Dedifferentiated amniotic fluid mesenchymal stem cell (primary cell): ENCODE measurements around the gene MED29.

ENCODE experiments used
- DNase-seq: peaks from one replicate; pipeline ENCODE4 v3.0.0-alpha.2; 2016; ENCODE audit errors: extremely low spot score

The MED29 gene

DNA sequence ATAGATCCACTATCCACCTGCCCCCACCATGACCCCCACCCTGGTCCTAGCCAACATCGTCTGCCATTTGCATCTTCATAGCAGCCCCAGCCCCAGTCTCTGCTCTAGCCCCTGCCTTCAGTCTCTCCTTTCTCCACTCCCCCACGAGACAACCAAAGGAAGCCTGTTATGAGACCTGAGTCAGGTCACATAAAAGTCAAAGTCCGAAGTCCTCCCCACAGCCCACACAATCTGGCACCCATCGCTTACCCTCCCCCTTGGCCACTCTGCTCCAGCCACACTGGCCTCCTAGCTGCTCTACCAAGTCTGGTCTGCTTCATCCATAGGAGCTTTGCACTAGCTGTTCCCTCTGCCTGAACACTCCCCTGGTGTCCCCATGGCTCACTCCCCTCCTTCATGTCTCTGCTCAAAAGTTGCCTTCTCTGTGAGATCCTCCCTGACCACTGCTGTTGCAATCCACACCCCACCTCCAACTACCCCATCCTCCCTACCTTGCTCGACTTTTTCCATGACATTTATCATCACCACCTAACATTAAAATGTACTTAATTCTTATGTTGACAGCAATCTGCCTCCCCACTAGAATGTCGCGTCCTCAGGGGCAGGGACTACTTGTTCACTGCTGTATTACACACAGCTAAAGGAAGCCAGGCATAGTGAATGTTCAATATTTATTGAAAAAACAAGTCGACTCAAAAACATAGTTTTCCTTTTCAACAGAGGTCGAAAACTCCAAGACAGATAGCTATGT, 20.1 kb downstream of the MED29 start:
- no peak for DNase-seq

DNA sequence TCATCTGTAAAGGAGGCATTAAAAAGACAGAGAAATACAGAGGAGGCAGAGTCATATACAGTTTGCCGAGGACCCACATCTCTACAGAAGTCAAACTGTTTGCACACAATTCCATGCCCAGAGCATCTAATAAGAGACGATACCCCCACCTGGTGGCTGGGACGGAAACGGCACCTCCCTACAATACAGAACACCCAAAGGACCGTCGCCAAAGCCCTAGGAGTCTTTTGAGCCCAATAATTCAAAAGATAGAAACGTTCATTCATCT, 20.6 kb downstream of the MED29 start:
- peak; percentile 97 for DNase-seq

DNA sequence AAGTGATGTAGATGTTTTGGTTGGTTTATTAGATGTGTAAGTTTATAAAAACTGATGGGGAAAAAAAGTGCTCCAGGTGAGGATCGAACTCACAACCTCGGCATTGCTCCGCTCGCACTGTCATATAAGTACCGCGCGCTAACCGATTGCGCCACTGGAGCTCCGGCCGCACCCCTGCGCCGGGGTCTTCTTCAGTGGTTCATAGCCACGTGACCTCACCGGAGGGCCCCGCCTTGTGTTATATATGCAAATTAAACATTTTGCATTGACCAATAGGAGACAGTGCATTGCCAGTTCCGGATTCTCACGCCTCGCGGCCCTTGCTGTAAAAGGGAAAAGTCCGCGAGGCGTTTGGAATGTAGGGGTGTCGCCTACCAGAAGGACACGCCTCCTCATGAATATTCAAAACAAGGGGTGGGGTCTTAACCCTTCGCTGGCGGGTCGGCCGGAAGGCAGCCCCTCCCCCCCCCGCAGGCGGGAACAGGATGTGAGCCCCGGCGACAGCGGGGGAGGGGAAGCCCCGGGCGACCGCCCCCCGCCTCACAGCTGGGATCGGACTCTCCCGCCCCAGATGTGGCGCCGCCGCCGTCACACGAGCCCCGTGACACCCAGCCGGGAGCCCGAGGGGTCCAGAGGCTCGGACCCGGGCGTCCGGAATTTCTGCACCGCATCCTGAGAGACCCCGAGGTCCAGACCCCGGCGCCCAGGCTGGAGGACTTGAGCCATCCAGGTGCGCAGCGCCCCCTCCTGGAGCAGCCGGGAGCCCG, 21.1 kb downstream of the MED29 start, which contains the start of gene PLEKHG2:
TSS of gene PLEKHG2 (plus strand) at position 570 of the 767 bp plus-strand sequence. CDS start 1,418 bp downstream, outside the sequence.
- peak; percentile 100 for DNase-seq

DNA sequence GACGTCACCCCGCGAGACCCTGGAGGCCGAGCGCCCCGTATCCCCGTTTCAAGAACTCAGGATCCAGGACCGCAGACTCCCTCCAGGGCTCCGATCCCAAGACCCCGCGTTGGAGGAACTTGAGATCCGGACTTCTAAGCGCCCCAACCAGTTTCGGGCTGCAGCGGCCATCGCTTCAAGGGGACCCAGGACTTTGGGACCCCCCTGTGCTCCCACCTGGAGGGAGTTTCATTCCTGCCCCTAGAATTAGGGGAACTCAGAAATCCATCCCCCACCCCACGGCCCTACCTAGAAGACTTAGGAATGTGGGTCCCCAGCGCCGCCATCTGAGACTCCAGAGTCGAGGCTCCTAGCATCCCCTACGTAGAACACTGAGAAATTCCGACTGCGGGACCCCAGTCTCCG, 21.7 kb downstream of the MED29 start:
- no peak for DNase-seq

DNA sequence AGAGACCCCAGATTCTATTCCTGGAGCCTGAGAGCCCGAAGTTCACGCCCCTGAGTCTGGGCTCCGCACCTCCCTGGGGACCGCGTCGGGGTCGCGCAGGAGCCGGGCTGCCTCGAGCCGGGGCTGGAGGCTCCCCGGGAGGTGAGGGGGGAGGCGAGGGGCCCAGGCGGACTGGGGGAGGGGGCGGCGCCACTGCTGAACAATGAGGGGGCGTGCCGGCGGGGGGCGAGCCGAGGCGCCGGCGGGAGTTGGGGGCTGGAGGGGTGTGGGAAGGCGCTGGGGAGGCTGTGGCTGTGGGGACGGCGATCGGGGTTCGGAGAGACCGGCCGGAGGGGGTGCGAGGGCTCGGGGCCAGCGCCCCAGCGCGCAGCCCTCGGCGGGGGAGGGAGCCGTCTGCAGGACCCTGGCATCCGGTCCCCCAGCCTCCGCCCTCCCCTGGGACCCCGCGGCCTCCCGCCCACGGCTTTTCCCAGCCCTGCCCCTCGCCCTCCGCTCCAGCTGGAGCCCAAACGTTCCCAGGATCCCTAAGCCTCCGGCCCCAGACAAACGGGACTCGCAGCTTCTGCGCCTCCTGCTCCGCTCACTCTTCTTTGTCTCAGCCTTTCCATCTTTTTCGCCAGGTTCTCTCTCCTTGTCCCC, 22.2 kb downstream of the MED29 start:
- DNase-seq = peak; percentile 29

DNA sequence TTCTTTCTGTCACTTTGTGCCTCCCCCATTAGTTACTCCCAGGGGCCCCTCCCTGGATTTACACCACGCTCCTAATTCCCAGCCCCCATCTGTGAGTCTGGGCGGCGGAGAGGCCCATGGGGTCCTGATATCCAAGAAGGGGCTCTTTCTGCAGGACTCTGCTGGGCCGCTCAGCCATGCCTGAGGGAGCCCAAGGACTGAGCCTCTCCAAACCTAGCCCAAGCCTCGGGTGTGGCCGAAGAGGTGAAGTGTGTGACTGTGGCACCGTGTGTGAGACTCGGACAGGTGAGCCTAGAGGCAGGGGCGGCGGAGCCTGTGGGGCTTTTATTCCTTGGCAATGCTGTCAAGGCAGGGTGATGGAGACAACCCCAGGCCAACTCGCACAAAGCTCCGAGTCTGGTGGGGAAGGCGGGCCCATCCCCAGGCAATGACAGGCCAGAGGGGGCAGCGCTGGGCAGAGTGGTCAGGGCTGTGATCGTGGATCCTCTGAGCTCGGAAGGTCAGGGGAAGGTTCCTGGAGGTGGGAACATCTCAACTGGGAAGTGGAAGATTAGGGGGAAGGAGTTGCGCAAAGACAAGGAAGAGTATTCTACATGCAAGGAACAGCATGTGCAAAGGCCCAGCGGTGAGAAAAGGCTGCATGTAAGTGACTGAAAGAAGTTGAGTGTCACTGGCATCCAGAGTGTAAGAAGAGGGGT, 22.9 kb downstream of the MED29 start:
- DNase-seq = no peak

DNA sequence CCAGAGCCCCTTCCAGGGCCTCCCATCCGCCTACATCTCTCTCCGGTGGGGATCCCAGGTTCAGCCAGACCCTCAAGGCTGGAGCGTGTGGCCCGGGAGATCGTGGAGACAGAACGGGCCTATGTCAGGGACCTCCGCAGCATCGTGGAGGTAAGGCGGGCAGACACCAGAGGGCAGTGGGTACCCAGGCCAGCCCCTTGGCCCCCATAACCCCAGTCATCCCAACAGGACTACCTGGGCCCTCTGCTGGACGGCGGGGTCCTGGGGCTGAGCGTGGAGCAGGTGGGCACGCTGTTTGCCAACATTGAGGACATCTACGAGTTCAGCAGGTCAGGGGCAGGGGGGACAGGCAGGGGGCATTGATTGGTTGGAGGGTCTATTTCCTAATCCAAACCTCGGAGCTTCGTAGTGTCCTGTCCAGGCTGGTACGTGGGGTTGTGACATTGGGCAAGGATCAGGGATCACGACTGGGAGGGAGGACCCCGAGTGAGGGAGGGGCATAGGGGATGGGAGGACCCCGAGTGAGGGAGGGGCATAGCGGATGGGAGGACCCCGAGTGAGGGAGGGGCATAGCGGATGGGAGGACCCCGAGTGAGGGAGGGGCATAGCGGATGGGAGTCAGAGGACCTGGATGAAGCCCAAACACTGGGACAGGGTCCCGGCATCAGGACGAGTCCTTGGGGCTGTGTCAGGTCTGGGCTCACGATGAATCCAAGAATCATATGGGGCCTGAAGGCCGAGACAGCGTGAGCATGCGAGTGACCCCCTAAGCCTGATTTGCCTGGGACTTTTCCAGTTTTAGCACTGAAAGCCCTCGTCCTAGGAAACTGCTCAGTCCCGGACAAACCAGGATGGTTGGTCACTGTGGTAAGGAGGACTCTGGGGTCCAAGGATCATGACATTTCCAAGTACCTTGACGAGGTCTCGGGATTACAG, 24.2 kb downstream of the MED29 start:
- DNase-seq = no peak

DNA sequence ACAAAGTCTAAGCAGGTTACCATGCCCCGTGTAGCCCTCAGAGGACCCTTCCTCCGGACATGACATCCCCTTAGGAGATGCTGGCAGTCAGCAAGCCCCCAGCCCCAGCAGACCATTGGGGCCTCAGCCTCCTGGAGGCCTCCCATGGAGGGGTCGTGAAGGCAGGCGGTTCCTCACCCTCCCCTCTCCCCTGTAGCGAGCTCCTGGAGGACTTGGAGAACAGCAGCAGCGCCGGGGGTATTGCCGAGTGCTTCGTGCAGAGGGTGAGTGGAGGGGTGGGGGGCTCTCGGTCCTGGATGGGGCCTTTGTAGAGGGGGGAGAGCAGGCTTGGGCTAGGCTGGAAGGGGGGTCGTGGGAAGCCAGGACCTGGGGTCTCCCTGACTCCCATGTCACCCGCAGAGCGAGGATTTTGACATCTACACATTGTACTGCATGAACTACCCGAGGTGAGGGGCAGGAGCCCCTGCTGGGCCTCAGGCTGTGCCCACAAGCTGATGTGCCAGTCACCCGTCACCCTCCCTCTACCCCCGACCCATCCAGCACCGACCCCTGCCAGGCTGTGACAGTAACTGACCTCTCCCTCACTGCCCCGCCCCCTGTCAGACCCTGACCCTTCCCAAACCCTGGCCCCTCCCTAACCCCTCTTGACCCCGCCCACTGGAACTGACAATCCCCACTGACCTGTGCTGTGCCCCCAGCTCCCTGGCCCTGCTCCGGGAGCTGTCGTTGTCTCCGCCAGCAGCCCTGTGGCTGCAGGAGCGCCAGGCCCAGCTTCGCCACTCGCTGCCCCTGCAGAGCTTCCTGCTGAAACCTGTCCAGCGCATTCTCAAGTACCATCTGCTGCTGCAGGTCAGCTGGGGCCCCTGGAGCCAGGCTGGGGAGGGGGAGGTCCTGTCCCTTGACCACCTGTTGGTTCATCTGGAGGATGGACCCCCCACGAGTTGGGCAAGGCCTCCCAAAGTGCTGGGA, 25.3 kb downstream of the MED29 start:
- no peak for DNase-seq

DNA sequence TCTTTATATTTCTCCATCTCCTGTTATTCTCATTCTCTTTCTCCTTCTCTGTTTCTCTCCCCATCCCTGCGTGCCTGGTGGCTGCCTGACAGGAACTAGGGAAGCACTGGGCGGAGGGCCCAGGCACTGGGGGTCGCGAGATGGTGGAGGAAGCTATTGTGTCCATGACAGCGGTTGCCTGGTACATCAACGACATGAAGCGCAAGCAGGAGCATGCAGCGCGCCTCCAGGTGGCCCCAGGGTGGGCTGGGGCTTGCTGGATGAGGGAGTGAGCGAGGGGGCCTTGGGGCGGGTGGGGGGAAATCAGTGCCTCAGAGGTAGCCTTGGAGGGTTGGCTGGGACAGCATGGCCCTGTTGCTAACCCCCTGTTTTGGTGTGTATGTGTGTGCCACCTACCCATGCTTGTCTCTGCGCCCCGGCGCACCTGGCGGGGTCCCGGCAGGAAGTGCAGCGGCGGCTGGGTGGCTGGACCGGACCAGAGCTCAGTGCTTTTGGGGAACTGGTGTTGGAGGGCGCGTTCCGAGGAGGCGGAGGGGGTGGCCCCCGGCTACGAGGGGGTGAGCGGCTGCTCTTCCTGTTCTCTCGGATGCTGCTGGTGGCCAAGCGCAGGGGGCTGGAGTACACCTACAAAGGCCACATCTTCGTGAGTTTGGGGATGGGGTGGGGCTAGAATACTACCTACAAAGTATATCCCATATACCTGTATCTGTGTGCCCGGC, 26.4 kb downstream of the MED29 start:
- DNase-seq = no peak

DNA sequence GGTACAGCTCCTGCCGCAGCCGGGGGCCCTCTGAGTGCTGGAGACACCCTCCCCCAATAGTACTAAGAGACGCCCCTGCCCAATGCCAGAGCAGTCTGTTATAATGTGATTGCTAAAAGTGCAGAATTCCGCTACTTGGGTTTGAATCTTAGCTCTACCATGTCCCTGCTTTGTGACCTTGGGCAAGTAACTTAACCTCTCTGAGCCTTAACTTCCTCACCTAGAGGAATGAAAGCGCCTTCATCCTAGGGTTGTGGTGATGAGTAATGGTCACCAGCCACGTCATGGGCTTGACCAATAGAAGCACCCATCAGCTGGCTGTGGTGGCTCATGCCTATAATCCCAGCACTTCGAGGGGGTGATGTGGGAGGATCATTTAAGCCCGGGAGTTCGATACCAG, 27.8 kb downstream of the MED29 start:
- DNase-seq = no peak

DNA sequence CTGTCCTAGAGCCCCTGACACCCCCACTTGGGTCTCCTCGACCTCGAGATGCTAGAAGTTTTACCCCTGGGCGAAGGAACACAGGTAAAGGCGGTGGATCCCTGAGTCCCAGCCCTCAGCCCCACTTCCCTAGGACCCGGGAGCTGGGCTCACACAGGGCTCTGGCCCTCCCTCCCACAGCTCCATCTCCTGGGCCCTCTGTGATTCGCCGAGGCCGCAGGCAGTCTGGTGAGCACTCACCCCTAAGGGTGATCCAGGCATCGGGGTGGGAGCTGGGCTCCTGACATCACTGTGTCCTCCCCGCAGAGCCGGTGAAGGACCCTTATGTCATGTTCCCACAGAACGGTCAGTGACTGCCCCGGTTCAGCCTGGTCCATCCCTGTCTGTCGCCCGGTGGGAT, 29.6 kb downstream of the MED29 start:
- DNase-seq = no peak

DNA sequence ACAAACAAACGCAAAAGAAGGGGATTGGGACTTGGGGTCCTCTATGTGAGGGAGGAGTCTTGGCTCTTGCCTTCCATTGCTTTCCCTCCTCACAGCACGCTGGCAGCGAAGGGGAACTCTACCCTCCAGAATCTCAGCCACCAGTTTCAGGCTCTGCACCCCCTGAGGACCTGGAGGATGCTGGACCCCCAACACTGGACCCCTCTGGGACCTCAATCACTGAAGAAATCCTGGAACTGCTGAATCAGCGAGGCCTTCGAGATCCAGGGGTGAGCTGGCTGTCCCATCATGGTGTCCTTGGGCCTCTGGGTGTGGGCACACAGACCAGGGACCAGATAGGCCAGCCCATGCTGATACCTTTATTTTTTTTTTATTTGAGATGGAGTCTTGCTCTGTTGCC, 30.8 kb downstream of the MED29 start:
- DNase-seq = no peak

DNA sequence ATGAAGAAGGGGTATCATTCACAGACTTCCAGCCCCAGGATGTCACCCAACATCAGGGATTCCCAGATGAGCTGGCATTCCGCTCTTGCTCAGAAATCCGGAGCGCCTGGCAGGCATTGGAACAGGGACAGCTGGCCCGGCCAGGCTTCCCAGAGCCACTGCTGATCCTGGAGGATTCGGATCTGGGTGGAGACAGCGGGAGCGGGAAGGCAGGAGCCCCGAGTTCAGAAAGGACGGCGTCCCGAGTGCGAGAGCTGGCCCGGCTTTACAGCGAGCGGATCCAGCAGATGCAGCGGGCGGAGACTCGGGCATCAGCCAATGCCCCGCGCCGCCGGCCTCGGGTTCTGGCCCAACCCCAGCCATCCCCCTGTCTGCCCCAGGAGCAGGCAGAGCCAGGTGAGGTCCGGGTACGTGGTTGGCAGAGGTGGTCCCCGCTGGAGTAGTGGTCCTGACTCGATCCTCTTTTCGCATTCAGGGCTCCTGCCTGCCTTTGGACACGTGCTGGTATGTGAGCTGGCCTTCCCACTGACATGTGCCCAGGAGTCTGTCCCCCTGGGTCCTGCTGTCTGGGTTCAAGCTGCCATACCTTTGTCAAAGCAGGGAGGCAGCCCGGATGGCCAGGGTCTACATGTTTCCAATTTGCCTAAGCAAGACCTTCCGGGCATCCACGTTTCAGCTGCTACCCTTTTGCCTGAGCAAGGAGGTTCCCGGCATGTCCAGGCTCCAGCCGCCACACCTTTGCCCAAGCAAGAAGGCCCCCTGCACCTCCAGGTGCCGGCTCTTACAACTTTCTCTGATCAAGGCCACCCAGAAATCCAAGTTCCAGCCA, 32.3 kb downstream of the MED29 start:
- DNase-seq = no peak

DNA sequence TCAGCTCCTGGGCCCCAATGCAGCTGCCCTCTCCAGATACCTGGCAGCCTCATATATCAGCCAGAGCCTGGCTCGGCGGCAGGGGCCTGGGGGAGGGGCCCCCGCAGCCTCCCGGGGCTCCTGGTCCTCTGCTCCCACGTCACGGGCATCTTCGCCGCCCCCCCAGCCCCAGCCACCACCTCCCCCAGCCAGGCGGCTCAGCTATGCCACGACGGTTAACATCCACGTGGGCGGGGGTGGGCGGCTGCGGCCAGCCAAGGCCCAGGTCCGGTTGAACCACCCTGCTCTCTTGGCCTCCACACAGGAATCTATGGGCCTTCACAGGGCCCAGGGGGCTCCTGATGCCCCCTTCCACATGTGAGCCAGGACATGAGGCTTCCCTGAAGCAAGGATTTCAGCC, 33.8 kb downstream of the MED29 start:
- no peak for DNase-seq

DNA sequence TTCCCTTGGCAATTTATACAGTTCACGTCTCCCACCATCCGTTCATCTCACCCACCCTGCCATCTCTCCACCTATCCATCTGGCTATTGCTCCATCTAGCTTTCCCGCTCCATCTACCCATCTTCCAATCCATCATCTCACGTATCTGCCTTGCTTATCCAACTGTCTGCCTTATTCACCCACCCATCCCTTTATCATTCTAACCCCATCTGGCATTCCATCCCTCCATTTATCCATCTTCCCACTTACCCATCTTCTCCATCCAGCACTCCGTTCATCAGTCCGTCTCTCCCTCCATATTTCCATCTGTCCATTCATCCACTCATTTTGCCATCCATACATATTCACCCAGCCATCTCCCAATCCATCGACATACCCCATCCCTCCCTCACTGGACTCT, 34.6 kb downstream of the MED29 start:
- DNase-seq = no peak

DNA sequence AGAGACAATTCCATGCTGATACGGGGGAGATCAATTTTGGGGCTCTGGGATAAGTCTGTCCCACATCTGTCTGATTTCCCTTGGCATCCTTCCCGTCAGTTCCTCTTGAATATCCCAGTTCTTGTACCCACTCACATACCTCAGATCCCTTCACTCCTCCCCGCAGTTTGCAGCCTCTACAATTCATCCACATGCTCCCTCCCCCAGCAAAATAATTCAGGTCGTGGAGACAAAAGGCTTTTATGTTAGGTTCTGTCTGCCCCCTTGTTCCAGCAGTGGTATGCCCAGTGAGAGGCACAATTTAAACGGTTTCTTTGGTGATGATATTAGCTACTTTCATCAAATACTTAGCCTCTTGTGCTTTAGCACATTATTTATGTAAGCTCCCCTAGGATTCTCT, 35.0 kb downstream of the MED29 start:
- no peak for DNase-seq

DNA sequence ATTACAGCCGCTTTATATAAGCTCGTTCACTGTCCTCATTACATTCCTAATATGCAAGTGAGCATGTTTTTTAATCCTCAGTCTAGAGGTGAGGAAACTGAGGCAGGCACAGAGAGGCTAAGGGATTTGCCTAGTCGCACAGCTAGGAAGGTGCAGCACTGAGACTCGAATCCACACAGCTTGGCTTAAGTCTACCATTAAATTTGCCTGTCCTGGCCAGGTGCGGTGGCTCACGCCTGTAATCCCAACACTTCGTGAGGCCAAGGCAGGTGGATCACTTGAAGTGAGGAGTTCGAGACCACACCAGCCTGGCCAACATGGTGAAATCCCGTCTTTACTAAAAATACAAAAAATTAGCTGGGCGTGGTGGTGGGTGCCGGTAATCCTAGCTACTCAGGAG, 36.5 kb downstream of the MED29 start:
- DNase-seq = no peak

DNA sequence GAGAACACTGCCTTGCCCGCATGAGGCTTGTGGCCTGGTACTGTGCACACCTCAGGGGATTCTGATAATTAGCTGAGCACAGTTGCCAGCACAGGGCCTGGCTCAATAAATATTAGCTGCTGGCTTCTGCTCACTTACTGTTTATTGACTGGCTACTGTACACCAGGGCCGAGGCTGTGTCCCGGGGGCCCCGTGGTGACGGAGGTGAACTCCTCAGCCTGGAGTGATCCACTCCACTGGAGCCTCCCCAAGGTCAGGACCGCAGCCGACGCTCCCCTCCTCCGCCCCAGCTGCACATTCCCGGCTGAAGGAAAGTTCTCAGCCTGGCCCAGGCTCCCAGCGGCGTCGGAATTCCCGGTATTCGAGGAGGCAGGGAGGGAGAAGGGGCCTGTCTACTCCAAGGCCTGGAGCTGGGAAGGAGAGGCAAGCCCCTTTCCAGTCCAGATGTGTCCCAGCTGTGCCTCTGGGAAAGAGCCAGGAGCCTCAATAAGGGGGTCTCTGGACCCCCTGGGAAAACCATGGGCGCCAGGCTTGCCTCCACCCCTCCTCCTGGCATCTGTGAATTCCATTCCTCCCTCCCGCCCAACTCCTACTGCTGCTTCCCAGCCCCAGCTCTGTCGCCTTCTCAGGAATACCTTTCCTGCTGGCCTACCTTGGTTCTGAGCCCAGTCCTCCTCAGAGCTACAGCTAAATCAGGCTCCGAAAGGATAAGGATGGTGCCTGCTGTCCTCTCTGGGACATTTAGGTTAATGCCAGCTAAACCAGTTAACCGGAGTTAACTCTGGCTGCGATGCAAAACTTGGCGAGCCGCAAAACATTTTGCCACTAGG, 37.3 kb downstream of the MED29 start:
- DNase-seq = peak; percentile 67
